HG03558 (cell line): ENCODE measurements around the gene HDDC3.
"Not testable (repeated sequence)": the region's sequence is repeated elsewhere in the genome, so short reads cannot be mapped to it uniquely, and the experiment has no call there.

Source experiments
- ATAC-seq: cut with Tn5 transposase; IDR thresholded peaks from one replicate; pipeline ENCODE4 v1.9.1; 2021; ENCODE audit warnings: moderate number of reproducible peaks; ENCODE audit not compliant: unreplicated experiment; ENCODE audit errors: extremely low read depth

Gene HDDC3

GRCh38 chr15:90933301-90933700, 952 bp upstream of the HDDC3 start:
- ATAC-seq: no peak

- ATAC-seq: no peak
These were observed 277 bp upstream of the HDDC3 start for GRCh38 chr15:90932660-90932991.

GRCh38 chr15:90931575-90931827, 848 bp downstream of the HDDC3 start:
- no peak for ATAC-seq

- ATAC-seq: no peak
These were observed 1.3 kb downstream of the HDDC3 start for GRCh38 chr15:90930861-90931574.

- no peak for ATAC-seq
These were observed 2.9 kb downstream of the HDDC3 start for GRCh38 chr15:90929246-90930019.

- ATAC-seq: not testable (repeated sequence)
These were observed 4.2 kb downstream of the HDDC3 start for GRCh38 chr15:90928106-90928505.

GRCh38 chr15:90926766-90927165, 5.6 kb downstream of the HDDC3 start:
- not testable (repeated sequence) for ATAC-seq

- ATAC-seq: peak; percentile 44
These were observed 8.0 kb downstream of the HDDC3 start for GRCh38 chr15:90924375-90924774.

GRCh38 chr15:90922712-90923322, 9.5 kb downstream of the HDDC3 start:
- ATAC-seq: peak; percentile 88

- no peak for ATAC-seq
These were observed 10.5 kb downstream of the HDDC3 start for GRCh38 chr15:90921887-90922286.

GRCh38 chr15:90918835-90919234, 13.5 kb downstream of the HDDC3 start:
- no peak for ATAC-seq

GRCh38 chr15:90918034-90918788, 14.1 kb downstream of the HDDC3 start:
- no peak for ATAC-seq

GRCh38 chr15:90917569-90917968, 14.8 kb downstream of the HDDC3 start:
- ATAC-seq: no peak

GRCh38 chr15:90916461-90916860, 15.9 kb downstream of the HDDC3 start:
- no peak for ATAC-seq

- ATAC-seq: no peak
These were observed 16.4 kb downstream of the HDDC3 start for GRCh38 chr15:90915808-90916440.

GRCh38 chr15:90915216-90915807, 17.0 kb downstream of the HDDC3 start:
- no peak for ATAC-seq

GRCh38 chr15:90914305-90915080, 17.9 kb downstream of the HDDC3 start:
- ATAC-seq: no peak

- no peak for ATAC-seq
These were observed 18.9 kb downstream of the HDDC3 start for GRCh38 chr15:90913398-90913944.

- ATAC-seq: no peak
These were observed 19.6 kb downstream of the HDDC3 start for GRCh38 chr15:90912770-90913075.
